Caco-2 (cell line): ENCODE results near the gene ZC3H18. TPM values are rescaled to one million over a fixed set of nuclear protein-coding genes. Genes with fewer than 3 reads are reported as not detected.

ENCODE experiments used
- BruUV-seq: library from RNA; stranded (reverse); fragments of 400-500 nt; replicated peaks from 2 replicates; lab custom pipeline; 2021; lab: Mats Ljungman, UMichigan
- CTCF ChIA-PET: fragments of 300-600 bp; sonication (Branson Sonifier 250); formaldehyde crosslinking; loops from one replicate; lab custom pipeline; 2022; ENCODE audit warnings: antibody characterized with exemption; lab: Charles Lee
- POLR2A ChIA-PET: fragments of 300-600 bp; sonication (Branson Sonifier 250); formaldehyde crosslinking; loops from one replicate; lab custom pipeline; 2022; ENCODE audit warnings: antibody characterized with exemption; lab: Charles Lee
- DNase-seq, 2 experiments: peaks; one replicate each; pipeline versions ENCODE4 v3.0.0 to v3.0.0-alpha.2; 2020 to 2022
- H3K27me3 ChIP-seq: replicated peaks from 2 replicates; pipeline ENCODE4 v1.6.0; 2011; ENCODE audit warnings: low read length; ENCODE audit not compliant: control insufficient read depth, insufficient read depth
- H3K36me3 ChIP-seq: 2 replicates; pipeline ENCODE4 v1.5.1; 2011; ENCODE audit warnings: low read length; ENCODE audit not compliant: control insufficient read depth, insufficient read depth
- H3K4me1 ChIP-seq: fragments of 250-450 bp; sonication (Bioruptor Pico); 2 replicates; pipeline ENCODE4 v1.5.1; 2020; ENCODE audit warnings: mild to moderate bottlenecking
- H3K4me3 ChIP-seq: 2 replicates; pipeline ENCODE4 v1.5.1; 2011; ENCODE audit warnings: low read depth, mild to moderate bottlenecking, control low read depth, low read length
- H3K9me3 ChIP-seq: fragments of 250-450 bp; sonication (Bioruptor Pico); 2 replicates; pipeline ENCODE4 v1.5.1; 2020; ENCODE audit warnings: mild to moderate bottlenecking, moderate library complexity
- H3K27ac Mint-ChIP-seq: one replicate; pipeline ENCODE4 v1.8.0; 2022; ENCODE audit warnings: mixed read lengths; ENCODE audit not compliant: unreplicated experiment
- H3K27me3 Mint-ChIP-seq: one replicate; pipeline ENCODE4 v1.8.0; 2022; ENCODE audit warnings: mixed read lengths; ENCODE audit not compliant: insufficient read depth, unreplicated experiment
- H3K36me3 Mint-ChIP-seq: one replicate; pipeline ENCODE4 v1.8.0; 2022; ENCODE audit warnings: mild to moderate bottlenecking, mixed read lengths; ENCODE audit not compliant: insufficient read depth, unreplicated experiment
- H3K4me1 Mint-ChIP-seq: one replicate; pipeline ENCODE4 v1.8.0; 2022; ENCODE audit warnings: low read depth, mixed read lengths; ENCODE audit not compliant: unreplicated experiment
- H3K4me3 Mint-ChIP-seq: one replicate; pipeline ENCODE4 v1.8.0; 2022; ENCODE audit warnings: mild to moderate bottlenecking, moderate library complexity, mixed read lengths; ENCODE audit not compliant: unreplicated experiment
- H3K9me3 Mint-ChIP-seq: one replicate; pipeline ENCODE4 v1.8.0; 2022; ENCODE audit warnings: mixed read lengths; ENCODE audit not compliant: unreplicated experiment
- intact Hi-C: fragments of 100-400 bp; cut with micrococcal nuclease; formaldehyde crosslinking; loops from one replicate; pipeline ENCODE4 v1.10.0; 2022; ENCODE audit not compliant: unreplicated experiment
- total RNA-seq: library from RNA; stranded (reverse); gene quantifications from 2 replicates; pipeline ENCODE4 v1.2.3, GENCODE V29; 2022
- TF ChIP-seq, protein P1 (sequence below), 2 experiments: fragments of 200-600 bp in 1 of 2; IDR thresholded peaks; 1 replicate in 1 of 2; 2 replicates in 1 of 2; pipeline versions ENCODE4 v1.5.1 to v1.8.0; 2011 to 2022; ENCODE audit warnings: antibody characterized with exemption in 1 of 2, control low read depth in 1 of 2, inconsistent platforms in 1 of 2, low read depth in 1 of 2, low read length in 1 of 2, mild to moderate bottlenecking in 1 of 2, moderate library complexity in 1 of 2; ENCODE audit not compliant: insufficient read depth in 1 of 2, severe bottlenecking in 1 of 2, unreplicated experiment in 1 of 2

The ZC3H18 gene
- total RNA-seq, 1 experiment from 2014 or later = 82.0 TPM

DNA sequence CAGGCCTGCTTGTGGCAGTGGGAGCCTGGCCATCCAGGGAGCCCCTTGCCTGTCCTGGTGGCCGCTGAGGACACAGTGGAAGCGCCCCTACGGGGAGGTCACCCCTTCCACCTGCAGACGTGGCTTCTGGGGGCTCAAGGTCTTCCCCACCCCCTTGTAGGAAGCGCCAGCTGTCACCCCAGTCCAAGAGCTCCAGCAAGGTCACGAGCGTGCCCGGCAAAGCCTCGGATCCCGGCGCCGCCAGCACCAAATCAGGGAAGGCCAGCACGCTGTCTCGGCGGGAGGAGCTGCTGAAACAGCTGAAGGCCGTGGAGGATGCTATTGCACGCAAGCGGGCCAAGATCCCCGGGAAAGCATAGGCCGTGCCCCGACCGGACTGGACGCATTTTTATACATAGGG, 60.7 kb downstream of the ZC3H18 start:
- H3K36me3 Mint-ChIP-seq = peaks cover 98% of the 10 kb centered on the region
- no TSS peak for BruUV-seq
- Histone ChIP-seq H3K9me3 (no peaks in the 10 kb centered on the region), H3K4me3 (no peak overlapping the region), H3K4me1 (no peaks in the 10 kb centered on the region), H3K36me3 (peaks cover 6% of the 10 kb centered on the region), H3K27me3 (no peaks in the 10 kb centered on the region)
- H3K4me3 Mint-ChIP-seq = no peak overlapping the region
- no peaks in the 10 kb centered on the region for H3K27me3 Mint-ChIP-seq
- no peak for DNase-seq
- no peaks in the 10 kb centered on the region for H3K4me1 Mint-ChIP-seq
- H3K27ac Mint-ChIP-seq = no peak overlapping the region
- ChIA-PET CTCF (interaction anchor here (0.7 kb wide), 1 partner anchor 192 kb away, joined by 6 read pairs; no protein-coding TSS in a partner anchor), POLR2A (no interaction called here)
- intact Hi-C loops = no loop called here
- TF ChIP-seq, protein P1, sequence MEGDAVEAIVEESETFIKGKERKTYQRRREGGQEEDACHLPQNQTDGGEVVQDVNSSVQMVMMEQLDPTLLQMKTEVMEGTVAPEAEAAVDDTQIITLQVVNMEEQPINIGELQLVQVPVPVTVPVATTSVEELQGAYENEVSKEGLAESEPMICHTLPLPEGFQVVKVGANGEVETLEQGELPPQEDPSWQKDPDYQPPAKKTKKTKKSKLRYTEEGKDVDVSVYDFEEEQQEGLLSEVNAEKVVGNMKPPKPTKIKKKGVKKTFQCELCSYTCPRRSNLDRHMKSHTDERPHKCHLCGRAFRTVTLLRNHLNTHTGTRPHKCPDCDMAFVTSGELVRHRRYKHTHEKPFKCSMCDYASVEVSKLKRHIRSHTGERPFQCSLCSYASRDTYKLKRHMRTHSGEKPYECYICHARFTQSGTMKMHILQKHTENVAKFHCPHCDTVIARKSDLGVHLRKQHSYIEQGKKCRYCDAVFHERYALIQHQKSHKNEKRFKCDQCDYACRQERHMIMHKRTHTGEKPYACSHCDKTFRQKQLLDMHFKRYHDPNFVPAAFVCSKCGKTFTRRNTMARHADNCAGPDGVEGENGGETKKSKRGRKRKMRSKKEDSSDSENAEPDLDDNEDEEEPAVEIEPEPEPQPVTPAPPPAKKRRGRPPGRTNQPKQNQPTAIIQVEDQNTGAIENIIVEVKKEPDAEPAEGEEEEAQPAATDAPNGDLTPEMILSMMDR (IDR thresholded peaks at IDR 0.05; ENCODE audit: insufficient read depth in 1 of 2, low read depth in 1 of 2, low read length in 1 of 2, severe bottlenecking in 1 of 2, unreplicated experiment in 1 of 2) = no peak
- no peaks in the 10 kb centered on the region for H3K9me3 Mint-ChIP-seq

DNA sequence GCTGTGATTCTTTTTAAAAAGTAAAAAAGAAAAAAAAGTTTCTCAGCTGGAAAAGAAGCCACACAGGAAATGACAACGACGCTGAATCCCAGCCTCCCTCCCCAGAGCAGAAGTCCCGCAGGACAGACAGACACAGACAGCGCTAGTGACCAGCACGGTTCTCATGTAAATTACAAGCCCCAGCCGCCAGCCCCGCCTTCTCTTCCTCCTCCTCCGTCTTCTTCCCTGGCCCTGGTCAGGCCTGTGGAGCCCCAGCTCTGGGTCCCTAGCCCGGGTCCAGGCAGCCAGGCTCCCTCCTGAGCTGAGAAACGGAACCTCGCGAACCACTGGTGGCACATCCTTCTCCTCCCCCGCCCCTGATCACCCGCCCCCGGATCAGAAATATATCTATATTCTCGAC, 61.2 kb downstream of the ZC3H18 start:
- no peaks in the 10 kb centered on the region for H3K27me3 Mint-ChIP-seq
- Histone ChIP-seq H3K36me3 (peaks cover 6% of the 10 kb centered on the region), H3K9me3 (no peaks in the 10 kb centered on the region), H3K4me3 (no peak overlapping the region), H3K27me3 (no peaks in the 10 kb centered on the region), H3K4me1 (no peaks in the 10 kb centered on the region)
- no peak for DNase-seq
- no peaks in the 10 kb centered on the region for H3K9me3 Mint-ChIP-seq
- H3K36me3 Mint-ChIP-seq = peaks cover 96% of the 10 kb centered on the region
- no peaks in the 10 kb centered on the region for H3K4me1 Mint-ChIP-seq
- intact Hi-C loops = no loop called here
- CTCF ChIA-PET = interaction anchor here (0.5 to 0.7 kb wide), 2 partner anchors 9 to 193 kb away, joined by 3 to 6 read pairs; no protein-coding TSS in a partner anchor
- POLR2A ChIA-PET = no interaction called here
- TF ChIP-seq, protein P1 (IDR thresholded peaks at IDR 0.05; ENCODE audit: insufficient read depth in 1 of 2, low read depth in 1 of 2, low read length in 1 of 2, severe bottlenecking in 1 of 2, unreplicated experiment in 1 of 2) = no peak
- TSS peak; percentile 85 for BruUV-seq
- no peak overlapping the region for H3K27ac Mint-ChIP-seq
- H3K4me3 Mint-ChIP-seq = no peak overlapping the region

DNA sequence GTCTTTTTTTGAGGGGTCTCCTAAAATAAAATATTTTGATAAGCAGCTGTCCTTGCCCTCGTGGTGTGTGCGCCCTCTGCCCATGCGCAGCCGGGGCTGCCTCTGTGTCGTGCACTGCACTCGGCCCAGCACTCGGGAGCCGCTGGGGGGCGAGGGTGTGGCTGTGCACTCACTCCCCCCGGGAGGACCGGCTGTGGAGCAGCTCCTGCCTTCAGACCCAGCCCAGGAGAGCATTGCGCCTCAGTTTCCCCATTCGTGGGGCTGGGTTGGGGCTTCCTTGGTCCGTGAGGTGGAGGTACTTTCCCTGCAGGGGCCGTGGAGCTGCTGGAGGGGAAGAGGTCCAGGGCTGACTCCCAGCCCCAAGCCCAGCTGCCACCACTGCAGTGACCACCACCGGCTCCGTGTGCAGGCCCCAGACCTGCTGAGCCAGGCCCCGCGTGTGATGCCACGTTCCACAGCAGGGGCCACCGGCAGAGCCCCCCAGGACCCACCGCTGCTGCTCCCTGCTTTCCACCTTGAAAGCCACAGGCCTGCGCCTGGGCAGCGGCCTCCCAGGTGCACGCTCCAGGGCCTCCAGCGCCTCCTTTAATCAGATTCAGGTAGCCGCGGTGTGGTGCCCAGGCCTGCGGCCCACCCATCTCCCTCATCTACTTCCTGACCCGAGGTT, 61.9 kb downstream of the ZC3H18 start:
- Mint-ChIP-seq H3K27ac (no peak overlapping the region), H3K27me3 (no peaks in the 10 kb centered on the region), H3K9me3 (no peaks in the 10 kb centered on the region), H3K36me3 (peaks cover 89% of the 10 kb centered on the region), H3K4me3 (no peak overlapping the region), H3K4me1 (no peaks in the 10 kb centered on the region)
- no peaks in the 10 kb centered on the region for H3K4me1 ChIP-seq
- no peak overlapping the region for H3K4me3 ChIP-seq
- BruUV-seq = no TSS peak
- no peaks in the 10 kb centered on the region for H3K9me3 ChIP-seq
- DNase-seq = no peak
- intact Hi-C loops = no loop called here
- ChIA-PET CTCF (interaction anchor here (0.5 kb wide), 1 partner anchor 8 kb away, joined by 3 read pairs; no protein-coding TSS in a partner anchor), POLR2A (interaction anchor here (1.3 kb wide), 1 partner anchor 62 kb away, joined by 3 read pairs; the partner anchor contains the start of gene ZC3H18)
- TF ChIP-seq, protein P1 (IDR thresholded peaks at IDR 0.05; ENCODE audit: insufficient read depth in 1 of 2, low read depth in 1 of 2, low read length in 1 of 2, severe bottlenecking in 1 of 2, unreplicated experiment in 1 of 2) = no peak
- peaks cover 4% of the 10 kb centered on the region; the same call in 1 of the 2 replicates for H3K36me3 ChIP-seq
- no peaks in the 10 kb centered on the region for H3K27me3 ChIP-seq
